ENCODE data around the gene CTNNA3.

DNA sequence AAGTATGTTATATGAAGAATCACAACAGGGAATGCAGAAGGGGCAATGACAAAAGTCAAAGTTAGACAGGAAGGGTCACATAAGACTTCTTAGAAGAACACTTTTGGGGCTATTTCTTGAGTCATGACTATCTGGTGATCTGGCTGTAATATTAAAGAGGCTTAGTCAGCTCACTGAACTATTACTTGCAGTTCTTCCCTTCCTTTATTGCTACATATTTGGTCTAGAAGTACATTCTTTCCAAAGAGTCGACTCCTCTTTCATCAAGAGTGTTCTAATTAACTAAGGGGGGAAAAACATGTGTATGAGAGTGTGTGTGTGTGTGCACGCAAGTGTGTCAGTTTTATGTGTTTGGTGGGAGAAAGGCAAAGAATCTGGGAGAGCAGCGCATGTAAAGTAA, 1017.5 kb downstream of the CTNNA3 start:
- TF ChIP-seq CTCF (IDR thresholded peaks at IDR 0.05 in 4 of 5, conservative IDR thresholded peaks at IDR 0.05 in 1 of 5) (no peak), POLR2A (IDR thresholded peaks at IDR 0.05) (no peak)
